HEK293 (cell line): Measurements from ENCODE around the gene USP35.

Experiments
- CTCF ChIA-PET: fragments of 350-600 bp; formaldehyde crosslinking; extraction: SDS; loops from one replicate; lab custom pipeline; 2021; ENCODE audit warnings: antibody characterized with exemption; lab: Yijun Ruan, JAX
- POLR2A ChIA-PET: fragments of 300-600 bp; formaldehyde crosslinking; extraction: SDS; loops from one replicate; lab custom pipeline; 2020; ENCODE audit warnings: antibody characterized with exemption, inconsistent platforms; lab: Yijun Ruan, JAX
- H3K27ac ChIP-seq: fragments of 200-500 bp; sonication (Bioruptor generic); 2 replicates; pipeline ENCODE4 v1.5.1; 2014; ENCODE audit warnings: low read depth, low read length, control low read depth, inconsistent platforms; ENCODE audit errors: extremely low read depth
- H3K36me3 ChIP-seq, 2 experiments: fragments of 200-500 bp in 1 of 2; sonication (Bioruptor generic) in 1 of 2; 1 replicate in 1 of 2; 2 replicates in 1 of 2; pipeline ENCODE4 v1.5.1; 2014 to 2017; ENCODE audit warnings: inconsistent platforms in 2 of 2, low read length in 2 of 2; ENCODE audit not compliant: control insufficient read depth in 2 of 2, insufficient read depth in 1 of 2
- H3K4me1 ChIP-seq: fragments of 200-500 bp; sonication (Bioruptor generic); 2 replicates; pipeline ENCODE4 v1.5.1; 2014; ENCODE audit warnings: mild to moderate bottlenecking, low read length, inconsistent platforms; ENCODE audit not compliant: control insufficient read depth, insufficient read depth
- H3K4me3 ChIP-seq: 2 replicates; pipeline ENCODE4 v1.5.1; 2011; ENCODE audit warnings: low read depth, mild to moderate bottlenecking, control low read depth, low read length, moderate library complexity
- H3K9me3 ChIP-seq: fragments of 200-500 bp; sonication (Bioruptor generic); 2 replicates; pipeline ENCODE4 v1.5.1; 2014; ENCODE audit warnings: low read depth, low read length, inconsistent platforms; ENCODE audit not compliant: control insufficient read depth, insufficient read depth
- FEZF1 ChIP-seq: fragments of 450-650 bp; formaldehyde crosslinking; IDR thresholded peaks from 2 replicates; pipeline ENCODE4 v1.5.1; 2016; ENCODE audit warnings: missing biosample characterization, missing genetic modification characterization
- INSM2 ChIP-seq: fragments of 450-650 bp; formaldehyde crosslinking; IDR thresholded peaks from 2 replicates; pipeline ENCODE4 v1.5.1; 2016; ENCODE audit warnings: missing biosample characterization, missing genetic modification characterization
- KLF10 ChIP-seq: fragments of 450-650 bp; IDR thresholded peaks from 2 replicates; pipeline ENCODE4 v1.5.1; 2018; ENCODE audit warnings: missing biosample characterization, mild to moderate bottlenecking, missing genetic modification characterization
- PRDM1 ChIP-seq: fragments of 450-650 bp; formaldehyde crosslinking; IDR thresholded peaks from 2 replicates; pipeline ENCODE4; 2016; ENCODE audit warnings: missing biosample characterization, missing genetic modification characterization
- ZBTB1 ChIP-seq: fragments of 450-650 bp; formaldehyde crosslinking; IDR thresholded peaks from 2 replicates; pipeline ENCODE4 v1.5.1; 2016; ENCODE audit warnings: missing biosample characterization, missing genetic modification characterization
- ZBTB26 ChIP-seq: fragments of 450-650 bp; formaldehyde crosslinking; optimal IDR thresholded peaks from 2 replicates; pipeline ENCODE3; 2016; ENCODE audit warnings: missing biosample characterization, mild to moderate bottlenecking, missing genetic modification characterization
- ZBTB44 ChIP-seq: fragments of 450-650 bp; IDR thresholded peaks from 2 replicates; pipeline ENCODE4 v1.5.1; 2018; ENCODE audit warnings: missing biosample characterization, mild to moderate bottlenecking, missing genetic modification characterization
- ZNF148 ChIP-seq: fragments of 450-650 bp; formaldehyde crosslinking; IDR thresholded peaks from 2 replicates; pipeline ENCODE4 v1.5.0; 2017; ENCODE audit warnings: missing biosample characterization, missing genetic modification characterization, borderline replicate concordance
- ZNF155 ChIP-seq: fragments of 450-650 bp; formaldehyde crosslinking; IDR thresholded peaks from 2 replicates; pipeline ENCODE4 v1.5.1; 2016; ENCODE audit warnings: missing biosample characterization, missing genetic modification characterization
- ZNF248 ChIP-seq: fragments of 450-650 bp; formaldehyde crosslinking; IDR thresholded peaks from 2 replicates; pipeline ENCODE4 v1.5.1; 2017; ENCODE audit warnings: missing biosample characterization, missing genetic modification characterization
- ZNF280D ChIP-seq: fragments of 450-650 bp; formaldehyde crosslinking; IDR thresholded peaks from 2 replicates; pipeline ENCODE4 v1.5.1; 2016; ENCODE audit warnings: missing biosample characterization, missing genetic modification characterization
- ZNF48 ChIP-seq: fragments of 450-650 bp; formaldehyde crosslinking; IDR thresholded peaks from 2 replicates; pipeline ENCODE4 v1.5.1; 2016; ENCODE audit warnings: missing biosample characterization, missing genetic modification characterization
- ZNF555 ChIP-seq: fragments of 450-650 bp; formaldehyde crosslinking; conservative IDR thresholded peaks from 2 replicates; pipeline ENCODE4 v1.5.1; 2017; ENCODE audit warnings: missing biosample characterization, mild to moderate bottlenecking, missing genetic modification characterization, inconsistent platforms
- ZNF621 ChIP-seq: fragments of 450-650 bp; formaldehyde crosslinking; IDR thresholded peaks from 2 replicates; pipeline ENCODE4 v1.5.1; 2017; ENCODE audit warnings: missing biosample characterization, missing genetic modification characterization
- ZNF626 ChIP-seq: fragments of 450-650 bp; sonication (Bioruptor Pico); formaldehyde crosslinking; IDR thresholded peaks from 2 replicates; pipeline ENCODE4 v1.5.1; 2018; ENCODE audit warnings: missing biosample characterization, missing genetic modification characterization, inconsistent platforms
- ZNF747 ChIP-seq: fragments of 450-650 bp; formaldehyde crosslinking; IDR thresholded peaks from 2 replicates; pipeline ENCODE4 v1.5.1; 2016; ENCODE audit warnings: missing biosample characterization, missing genetic modification characterization
- ZNF777 ChIP-seq: fragments of 450-650 bp; formaldehyde crosslinking; IDR thresholded peaks from 2 replicates; pipeline ENCODE4 v1.5.1; 2017; ENCODE audit warnings: missing biosample characterization, missing genetic modification characterization, borderline replicate concordance
- ZSCAN23 ChIP-seq: fragments of 450-650 bp; formaldehyde crosslinking; IDR thresholded peaks from 2 replicates; pipeline ENCODE4 v1.5.1; 2016; ENCODE audit warnings: missing biosample characterization, missing genetic modification characterization

USP35 gene

GRCh38 chr11:78256962-78257361, 68.2 kb downstream of the USP35 start (continued):
- no peak for TF ChIP-seq ZBTB44 (tag by site-specific recombination)

GRCh38 chr11:78257654-78258053, 68.9 kb downstream of the USP35 start:
- TF ChIP-seq ZNF48 (tag by site-specific recombination) (no peak), ZNF621 (tag by site-specific recombination) (no peak), PRDM1 (tag by site-specific recombination) (no peak), ZNF777 (tag by site-specific recombination) (no peak), ZSCAN23 (tag by site-specific recombination) (no peak), KLF10 (tag by site-specific recombination) (no peak), FEZF1 (tag by site-specific recombination) (no peak), ZNF626 (tag by site-specific recombination) (no peak), ZNF248 (tag by site-specific recombination) (no peak), ZNF555 (tag by site-specific recombination) (no peak), ZBTB1 (tag by site-specific recombination) (no peak), ZNF148 (no peak), ZNF747 (tag by site-specific recombination) (no peak), ZNF280D (tag by site-specific recombination) (no peak), ZNF155 (no peak), ZBTB26 (tag by site-specific recombination) (no peak), INSM2 (tag by site-specific recombination) (no peak)

More at GRCh38 chr11:78257654-78258053, 68.9 kb downstream of the USP35 start:
- Histone ChIP-seq H3K27ac (no peak overlapping the region), H3K4me3 (no peak overlapping the region), H3K4me1 (no peaks in the 10 kb centered on the region), H3K36me3 (no peaks in the 10 kb centered on the region), H3K9me3 (no peaks in the 10 kb centered on the region)
- POLR2A ChIA-PET: no interaction called here
- CTCF ChIA-PET: interaction anchor here (0.6 to 1.0 kb wide), 2 partner anchors 30 to 308 kb away, joined by 3 read pairs; no protein-coding TSS in a partner anchor
